Mesenchymal stem cell (in vitro differentiated cells and primary cell): Measurements from ENCODE around the gene BIRC7.

Source experiments
- DNase-seq: peaks from one replicate; pipeline ENCODE4 v3.0.0-alpha.2; 2013
- H2AFZ ChIP-seq: one replicate; pipeline ENCODE4 v1.6.1; 2013; ENCODE audit warnings: low read depth, mild to moderate bottlenecking, control low read depth, inconsistent platforms, low read length, moderate library complexity
- H2AK5ac ChIP-seq: 2 replicates; pipeline ENCODE4 v1.6.1; 2013; ENCODE audit warnings: low read length, moderate library complexity, mild to moderate bottlenecking, inconsistent platforms; ENCODE audit not compliant: severe bottlenecking
- H2BK120ac ChIP-seq: one replicate; pipeline ENCODE4 v1.6.1; 2013; ENCODE audit warnings: low read depth, mild to moderate bottlenecking, inconsistent platforms, low read length, moderate library complexity
- H2BK12ac ChIP-seq, 2 experiments: one replicate each; pipeline ENCODE4 v1.6.1; 2013; ENCODE audit warnings: inconsistent platforms in 2 of 2, low read length in 2 of 2, mild to moderate bottlenecking in 2 of 2, moderate library complexity in 2 of 2, control low read depth in 1 of 2
- H2BK15ac ChIP-seq: one replicate; pipeline ENCODE4 v1.6.1; 2013; ENCODE audit warnings: mild to moderate bottlenecking, low read depth, inconsistent platforms; ENCODE audit not compliant: poor library complexity, severe bottlenecking
- H2BK5ac ChIP-seq: 2 replicates; pipeline ENCODE4 v1.6.1; 2013; ENCODE audit warnings: low read depth, mild to moderate bottlenecking, low read length, control low read depth, inconsistent platforms; ENCODE audit not compliant: poor library complexity, severe bottlenecking
- H3K14ac ChIP-seq, 2 experiments: one replicate each; pipeline ENCODE4 v1.6.1; 2013; ENCODE audit warnings: inconsistent platforms in 2 of 2, low read length in 2 of 2, control low read depth in 1 of 2, mild to moderate bottlenecking in 1 of 2, moderate library complexity in 1 of 2
- H3K18ac ChIP-seq, 2 experiments: one replicate each; pipeline ENCODE4 v1.6.1; 2013; ENCODE audit warnings: inconsistent platforms in 2 of 2, low read length in 2 of 2, control low read depth in 1 of 2, low read depth in 1 of 2, mild to moderate bottlenecking in 1 of 2
- H3K23ac ChIP-seq, 2 experiments: one replicate each; pipeline ENCODE4 v1.6.1; 2013; ENCODE audit warnings: inconsistent platforms in 2 of 2, low read length in 2 of 2, mild to moderate bottlenecking in 2 of 2, moderate library complexity in 2 of 2, control low read depth in 1 of 2
- H3K27ac ChIP-seq: 2 replicates; pipeline ENCODE4 v1.5.1; 2013; ENCODE audit warnings: mild to moderate bottlenecking, moderate library complexity, low read length, control low read depth, inconsistent platforms; ENCODE audit not compliant: poor library complexity, severe bottlenecking
- H3K27me3 ChIP-seq, 2 experiments: 2 replicates each; pipeline versions ENCODE4 v1.6.1 to v1.7.0; 2013; ENCODE audit warnings: low read length in 2 of 2, mild to moderate bottlenecking in 2 of 2, moderate library complexity in 2 of 2, control low read depth in 1 of 2, inconsistent platforms in 1 of 2; ENCODE audit not compliant: control insufficient read depth in 1 of 2, insufficient read depth in 1 of 2
- H3K36me3 ChIP-seq, 2 experiments: 2 replicates each; pipeline versions ENCODE4 v1.6.1 to v1.7.0; 2013; ENCODE audit warnings: low read length in 2 of 2, control low read depth in 1 of 2, inconsistent platforms in 1 of 2, low read depth in 1 of 2, mild to moderate bottlenecking in 1 of 2; ENCODE audit not compliant: insufficient read depth in 2 of 2, control insufficient read depth in 1 of 2
- H3K4ac ChIP-seq, 2 experiments: one replicate each; pipeline ENCODE4 v1.6.1; 2013; ENCODE audit warnings: inconsistent platforms in 2 of 2, low read length in 2 of 2, mild to moderate bottlenecking in 2 of 2, moderate library complexity in 2 of 2, control low read depth in 1 of 2, low read depth in 1 of 2
- H3K4me1 ChIP-seq: 2 replicates; pipeline ENCODE4 v1.6.1; 2013; ENCODE audit warnings: low read depth, low read length, control low read depth; ENCODE audit not compliant: control insufficient read depth, insufficient read depth
- H3K4me2 ChIP-seq: 2 replicates; pipeline ENCODE4 v1.6.1; 2013; ENCODE audit warnings: low read length, mild to moderate bottlenecking, inconsistent platforms; ENCODE audit not compliant: poor library complexity, severe bottlenecking
- H3K4me3 ChIP-seq, 2 experiments: 2 replicates each; pipeline versions ENCODE4 v1.5.1 to v1.7.0; 2013; ENCODE audit warnings: low read length in 2 of 2, mild to moderate bottlenecking in 2 of 2, control low read depth in 1 of 2, low read depth in 1 of 2; ENCODE audit not compliant: insufficient read depth in 1 of 2
- H3K79me1 ChIP-seq: replicated peaks from 2 replicates; pipeline ENCODE4 v1.6.1; 2013; ENCODE audit warnings: mild to moderate bottlenecking, control low read depth, low read length, inconsistent platforms; ENCODE audit not compliant: poor library complexity, severe bottlenecking
- H3K9ac ChIP-seq: 2 replicates; pipeline ENCODE4 v1.7.0; 2013; ENCODE audit warnings: mild to moderate bottlenecking, low read length, moderate library complexity
- H3K9me3 ChIP-seq: 2 replicates; pipeline ENCODE4 v1.7.0; 2013; ENCODE audit warnings: mild to moderate bottlenecking, low read length; ENCODE audit not compliant: control insufficient read depth
- H4K8ac ChIP-seq: one replicate; pipeline ENCODE4 v1.6.1; 2013; ENCODE audit warnings: inconsistent platforms, mild to moderate bottlenecking, low read length, moderate library complexity
- H4K91ac ChIP-seq: one replicate; pipeline ENCODE4 v1.6.1; 2013; ENCODE audit warnings: mild to moderate bottlenecking, low read length, inconsistent platforms
- WGBS: methylation state at CpG from one replicate; pipeline ENCODE4 v1.1.7; 2013; ENCODE audit warnings: mixed read lengths; 5-methylcytosine and 5-hydroxymethylcytosine counted together

The BIRC7 gene

GRCh38 chr20:63258781-63259180, 23.1 kb downstream of the BIRC7 start:
- no peak overlapping the region for H2BK12ac ChIP-seq
- WGBS = 70% methylated on average over 8 of the region's 8 CpGs
- no peak overlapping the region for H3K18ac ChIP-seq

GRCh38 chr20:63259734-63260460, 24.2 kb downstream of the BIRC7 start:
- H3K18ac ChIP-seq = no peak overlapping the region
- no peak overlapping the region for H3K27ac ChIP-seq
- no peak overlapping the region for H3K4me2 ChIP-seq
- H3K9ac ChIP-seq = no peak overlapping the region
- peaks cover 0 to 38% of the 10 kb centered on the region in 2 experiments for H3K36me3 ChIP-seq
- H3K79me1 ChIP-seq = peaks cover 1% of the 10 kb centered on the region
- H4K8ac ChIP-seq = no peak overlapping the region
- H2AFZ ChIP-seq = no peak overlapping the region
- H3K14ac ChIP-seq = no peak overlapping the region
- H3K4ac ChIP-seq = no peak overlapping the region
- H4K91ac ChIP-seq = no peak overlapping the region
- H3K4me1 ChIP-seq = peaks cover 52% of the 10 kb centered on the region
- H3K4me3 ChIP-seq = no peak overlapping the region
- H2BK5ac ChIP-seq = no peak overlapping the region
- DNase-seq = no peak
- H2BK120ac ChIP-seq = no peak overlapping the region
- no peak overlapping the region for H2AK5ac ChIP-seq
- H2BK15ac ChIP-seq = no peak overlapping the region
- no peaks in the 10 kb centered on the region for H3K9me3 ChIP-seq
- no peak overlapping the region for H3K23ac ChIP-seq
- WGBS = 83% methylated on average over 25 of the region's 25 CpGs
- peaks cover 12 to 93% of the 10 kb centered on the region in 2 experiments for H3K27me3 ChIP-seq
- no peak overlapping the region for H2BK12ac ChIP-seq

More at GRCh38 chr20:63258781-63259180, 23.1 kb downstream of the BIRC7 start:
- no peak overlapping the region for H2BK15ac ChIP-seq
- H3K9ac ChIP-seq = no peak overlapping the region
- no peak overlapping the region for H3K4me3 ChIP-seq
- no peak overlapping the region for H2AFZ ChIP-seq
- no peak overlapping the region for H3K4ac ChIP-seq
- H2AK5ac ChIP-seq = no peak overlapping the region
- H3K79me1 ChIP-seq = peaks cover 4% of the 10 kb centered on the region
- no peak overlapping the region for H2BK120ac ChIP-seq
- no peak overlapping the region for H4K91ac ChIP-seq
- H3K27me3 ChIP-seq = peaks cover 14 to 90% of the 10 kb centered on the region in 2 experiments
- H3K27ac ChIP-seq = no peak overlapping the region
- H4K8ac ChIP-seq = no peak overlapping the region
- peaks cover 54% of the 10 kb centered on the region for H3K4me1 ChIP-seq
- peaks cover 0 to 38% of the 10 kb centered on the region in 2 experiments for H3K36me3 ChIP-seq
- H3K14ac ChIP-seq = no peak overlapping the region
- no peak for DNase-seq
- no peak overlapping the region for H2BK5ac ChIP-seq
- H3K23ac ChIP-seq = no peak overlapping the region
- no peak overlapping the region for H3K4me2 ChIP-seq
- no peaks in the 10 kb centered on the region for H3K9me3 ChIP-seq

- H2BK12ac ChIP-seq = no peak overlapping the region
- no peak overlapping the region for H2AK5ac ChIP-seq
- H3K18ac ChIP-seq = no peak overlapping the region
- H3K4me3 ChIP-seq = no peak overlapping the region
- H4K91ac ChIP-seq = no peak overlapping the region
- H3K9ac ChIP-seq = no peak overlapping the region
- no peak overlapping the region for H3K23ac ChIP-seq
- H3K79me1 ChIP-seq = no peaks in the 10 kb centered on the region
- no peak for DNase-seq
- peaks cover 0 to 40% of the 10 kb centered on the region in 2 experiments for H3K36me3 ChIP-seq
- H2BK15ac ChIP-seq = no peak overlapping the region
- peaks cover 47% of the 10 kb centered on the region for H3K4me1 ChIP-seq
- H2AFZ ChIP-seq = no peak overlapping the region
- H3K27me3 ChIP-seq = peaks cover 10 to 93% of the 10 kb centered on the region in 2 experiments
- no peak overlapping the region for H3K4ac ChIP-seq
- no peak overlapping the region for H3K4me2 ChIP-seq
- 89% methylated on average over 15 of the region's 15 CpGs for WGBS
- no peak overlapping the region for H3K14ac ChIP-seq
- no peak overlapping the region for H2BK5ac ChIP-seq
- H4K8ac ChIP-seq = no peak overlapping the region
- no peak overlapping the region for H3K27ac ChIP-seq
- H3K9me3 ChIP-seq = no peaks in the 10 kb centered on the region
- no peak overlapping the region for H2BK120ac ChIP-seq
These were observed 24.8 kb downstream of the BIRC7 start for GRCh38 chr20:63260521-63260920.

- H3K4me2 ChIP-seq = no peak overlapping the region
- DNase-seq = peak; percentile 18
- H2BK12ac ChIP-seq = no peak overlapping the region
- H3K4me3 ChIP-seq = no peak overlapping the region
- H2BK120ac ChIP-seq = no peak overlapping the region
- H4K8ac ChIP-seq = no peak overlapping the region
- H3K14ac ChIP-seq = no peak overlapping the region
- peaks cover 0 to 38% of the 10 kb centered on the region in 2 experiments for H3K36me3 ChIP-seq
- H3K27ac ChIP-seq = no peak overlapping the region
- WGBS = 55% methylated on average over 25 of the region's 25 CpGs
- no peak overlapping the region for H2AK5ac ChIP-seq
- H2AFZ ChIP-seq = no peak overlapping the region
- H3K27me3 ChIP-seq = peaks cover 15 to 93% of the 10 kb centered on the region in 2 experiments
- no peak overlapping the region for H2BK5ac ChIP-seq
- no peaks in the 10 kb centered on the region for H3K9me3 ChIP-seq
- no peak overlapping the region for H3K9ac ChIP-seq
- peaks cover 42% of the 10 kb centered on the region for H3K4me1 ChIP-seq
- H3K79me1 ChIP-seq = no peaks in the 10 kb centered on the region
- H3K18ac ChIP-seq = no peak overlapping the region
- H3K4ac ChIP-seq = no peak overlapping the region
- H4K91ac ChIP-seq = peak overlapping the region; percentile 16
- no peak overlapping the region for H2BK15ac ChIP-seq
- no peak overlapping the region for H3K23ac ChIP-seq
These were observed 25.5 kb downstream of the BIRC7 start for GRCh38 chr20:63261060-63261794.
